Stimulated activated CD4-positive, alpha-beta T cell treated with anti-CD3 and anti-CD28 coated beads, Interleukin-15, amount 100 ng/mL, for 48 hours (primary cell): ENCODE measurements around the gene PCLO.

ENCODE experiments used
- DNase-seq, 2 donors: peaks; one replicate each; pipeline ENCODE4 v3.0.0-alpha.2; 2020; ENCODE audit warnings: low read depth in 2 of 2

Gene PCLO

DNA sequence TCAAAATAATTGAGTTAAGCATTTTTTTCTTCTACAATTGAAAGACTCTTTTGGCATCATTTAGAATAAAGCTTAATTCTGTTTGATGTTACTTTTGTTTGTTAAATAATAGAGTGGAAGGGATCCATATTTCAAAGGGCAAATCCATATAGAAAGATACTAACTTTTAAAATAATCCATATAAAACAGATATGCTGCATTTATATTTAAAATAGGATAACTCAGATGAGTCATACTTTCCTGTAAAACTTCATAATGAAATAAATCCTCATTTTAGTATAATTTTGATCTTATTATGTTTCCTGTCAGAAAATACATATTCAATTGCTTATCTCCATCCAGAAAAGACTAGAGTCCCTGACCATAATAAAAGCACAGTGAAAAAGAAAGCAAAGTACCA lies 323.6 kb downstream of the PCLO start:
- no peak for DNase-seq

- DNase-seq: no peak
Measured at GRCh38 chr7:82838314-82838713, 324.4 kb downstream of the PCLO start.

DNA sequence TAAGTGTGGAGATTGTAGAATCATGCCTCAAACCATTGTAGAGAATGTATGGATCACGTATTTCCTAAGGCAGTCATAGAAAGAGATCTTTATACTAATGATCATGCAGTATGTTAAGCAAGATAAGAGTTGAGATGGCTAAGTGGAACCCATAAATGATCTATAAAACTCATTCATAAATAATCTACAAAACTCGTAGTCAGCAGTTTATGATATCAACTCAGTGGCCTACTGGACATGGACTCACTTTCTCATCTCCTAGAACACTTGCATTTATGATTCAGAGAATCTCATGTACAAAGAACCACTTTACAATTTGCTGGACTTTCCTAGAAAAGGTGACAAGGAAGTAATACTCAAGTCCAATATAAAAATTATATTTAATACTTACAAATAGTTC lies 339.6 kb downstream of the PCLO start:
- no peak for DNase-seq

GRCh38 chr7:82821037-82821436 lies 341.6 kb downstream of the PCLO start:
- no peak for DNase-seq

DNA sequence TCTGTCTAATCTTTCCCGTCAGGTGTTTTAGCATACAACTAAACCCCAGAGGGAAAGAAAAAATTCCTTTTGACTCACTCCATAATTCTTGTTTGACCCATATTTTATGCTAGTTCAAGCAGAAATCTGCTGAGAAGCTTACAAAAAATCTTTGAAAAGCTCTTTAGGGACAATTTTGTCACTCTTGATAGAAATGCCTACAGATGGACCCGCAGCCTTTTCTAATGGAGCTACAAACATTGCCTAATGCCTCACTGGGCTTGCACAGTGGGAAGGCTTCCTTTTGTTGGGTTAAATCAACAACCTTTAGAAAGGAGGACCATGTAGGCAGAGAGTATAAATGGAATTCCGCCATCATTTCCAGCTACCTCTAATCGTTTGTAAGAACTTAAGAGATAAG lies 344.5 kb downstream of the PCLO start:
- DNase-seq: no peak

GRCh38 chr7:82816272-82816671 lies 346.4 kb downstream of the PCLO start:
- no peak for DNase-seq

GRCh38 chr7:82810558-82811259 lies 352.0 kb downstream of the PCLO start:
- DNase-seq: no peak

DNA sequence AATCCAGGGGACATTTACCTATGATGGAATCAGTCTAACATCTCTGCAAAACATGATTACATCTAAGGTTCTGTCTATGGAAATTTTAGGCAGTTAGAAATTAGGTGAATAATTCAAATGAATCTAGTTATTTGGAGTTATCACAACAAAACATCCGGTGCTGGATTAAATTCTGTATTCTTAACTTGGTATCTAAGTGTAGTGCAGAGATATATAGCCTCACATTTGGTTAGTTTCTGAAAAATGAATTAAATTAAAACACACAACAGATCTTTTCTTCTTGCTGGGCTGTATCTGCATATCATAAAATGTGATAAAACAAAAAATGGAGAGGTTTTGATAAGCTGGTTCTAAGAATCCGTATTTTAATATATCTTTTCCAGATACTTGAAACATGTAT lies 354.1 kb downstream of the PCLO start:
- no peak for DNase-seq

DNA sequence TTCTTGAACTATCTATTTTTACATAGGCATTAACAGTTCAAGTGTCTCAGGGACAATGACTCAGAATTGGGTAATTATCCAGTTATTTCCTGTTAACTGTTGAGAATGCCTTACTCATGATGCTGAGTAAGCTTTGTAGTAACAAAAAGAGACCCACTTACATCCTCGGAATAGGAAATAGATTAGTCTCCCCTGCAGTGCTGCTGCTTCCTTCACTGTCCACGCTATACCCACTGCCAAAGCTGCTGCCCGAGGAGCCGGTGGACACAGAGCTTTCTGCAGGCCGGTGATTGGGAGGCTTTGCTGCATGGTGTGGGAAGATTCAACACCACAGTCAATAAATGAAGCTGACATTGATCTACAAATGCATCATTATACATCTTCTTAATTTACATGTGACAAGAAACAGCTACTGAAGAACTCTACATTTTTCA lies 357.1 kb downstream of the PCLO start:
- no peak for DNase-seq

DNA sequence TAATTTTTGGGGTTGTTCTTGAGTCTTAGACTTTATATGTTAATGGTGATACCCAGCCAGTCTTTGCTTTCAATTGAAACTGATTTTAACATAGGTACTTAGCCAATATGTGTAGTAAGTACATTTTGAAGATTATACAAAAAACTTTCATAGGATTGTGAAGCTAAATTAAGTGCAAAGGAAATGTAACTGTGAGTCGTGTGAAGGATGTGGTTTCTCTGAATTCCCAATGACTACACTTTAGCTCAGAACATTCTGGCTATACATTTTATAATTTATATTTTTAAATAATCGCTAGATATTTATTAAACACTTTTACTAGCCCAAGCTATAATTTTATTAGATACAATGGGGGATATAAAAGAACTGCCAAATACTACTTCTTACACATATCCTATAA lies 359.3 kb downstream of the PCLO start:
- no peak for DNase-seq

DNA sequence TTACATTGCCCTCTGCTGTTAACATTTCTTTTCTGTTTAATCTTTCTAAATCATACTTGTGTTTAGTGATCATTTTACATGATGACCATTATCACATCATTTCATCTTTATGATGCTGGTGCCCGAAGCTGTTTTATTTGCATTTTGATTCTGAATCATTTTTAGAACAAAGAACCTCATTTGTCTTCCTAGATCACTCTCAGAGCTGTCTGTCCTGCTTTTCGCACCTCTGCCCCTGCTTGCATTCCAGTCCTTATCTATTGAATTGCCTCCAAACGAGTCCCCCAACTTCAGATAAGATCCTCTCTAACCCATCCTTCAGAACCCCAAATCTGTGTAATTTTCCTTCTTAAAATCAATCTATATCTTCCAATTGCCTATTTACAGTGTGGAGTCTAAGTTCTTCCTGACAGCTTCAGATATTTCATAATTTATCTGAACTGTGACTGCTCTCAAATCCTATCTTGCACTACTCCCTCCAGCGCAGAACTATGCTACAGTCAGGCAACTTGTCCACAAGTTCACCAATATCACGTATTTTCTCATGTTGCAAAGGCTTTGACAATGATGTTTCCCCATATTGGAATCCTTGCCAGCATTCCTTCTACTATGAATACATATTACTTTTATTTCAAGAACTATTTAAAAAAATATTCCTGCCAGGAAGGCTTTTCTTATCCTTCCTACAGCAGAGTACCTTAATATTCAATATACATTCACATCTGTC lies 372.6 kb downstream of the PCLO start:
- DNase-seq: no peak

- no peak for DNase-seq
Measured at GRCh38 chr7:82778021-82778420, 384.7 kb downstream of the PCLO start.

- no peak for DNase-seq
Measured at GRCh38 chr7:82762880-82763279, 399.8 kb downstream of the PCLO start.

- DNase-seq: no peak
Measured at GRCh38 chr7:82760831-82761230, 401.9 kb downstream of the PCLO start.

- no peak for DNase-seq
Measured at GRCh38 chr7:82760074-82760473, 402.6 kb downstream of the PCLO start.

- no peak for DNase-seq
Measured at GRCh38 chr7:82755705-82756551, 406.8 kb downstream of the PCLO start.

- DNase-seq: no peak
Measured at GRCh38 chr7:82750007-82750406, 412.7 kb downstream of the PCLO start.

DNA sequence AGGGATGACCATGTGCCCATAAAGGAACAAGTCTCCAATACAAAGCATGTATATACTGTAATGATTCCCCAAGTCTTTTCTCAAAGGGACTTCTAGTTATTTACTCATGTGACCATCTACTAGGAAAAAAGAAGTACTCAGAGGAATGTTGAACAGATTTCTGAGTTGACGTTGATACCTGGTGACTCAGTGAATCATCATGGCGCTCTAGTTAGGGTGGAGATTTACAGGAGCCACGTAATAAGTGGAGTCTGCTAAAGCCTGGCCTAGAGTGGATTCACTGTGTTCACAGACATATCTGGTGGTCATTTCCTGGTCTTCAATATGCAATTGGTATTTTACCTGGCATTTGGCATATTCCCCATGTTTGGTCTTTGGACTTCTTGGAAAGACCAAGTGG lies 416.9 kb downstream of the PCLO start:
- no peak for DNase-seq

- DNase-seq: no peak
Measured at GRCh38 chr7:82745117-82745516, 417.6 kb downstream of the PCLO start.

DNA sequence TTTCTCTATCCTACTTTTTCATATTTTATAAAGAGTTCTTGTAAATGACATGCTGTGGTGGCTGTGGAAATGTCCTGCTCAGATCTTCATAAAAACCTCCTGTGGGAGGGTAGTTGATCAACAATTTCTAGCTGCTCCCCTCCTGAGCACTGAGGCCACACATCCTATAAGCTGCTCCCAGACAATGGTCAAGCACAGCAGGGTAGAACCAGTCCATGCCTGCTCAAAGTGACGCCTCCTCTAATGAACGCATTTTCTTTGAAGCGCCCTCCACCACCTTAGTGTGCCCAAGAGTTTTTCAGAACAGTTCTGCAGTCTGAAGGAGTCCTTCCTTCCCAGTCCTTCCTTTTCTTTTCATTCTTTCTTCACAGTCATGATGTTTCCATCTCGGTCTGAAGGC lies 420.5 kb downstream of the PCLO start:
- no peak for DNase-seq

DNA sequence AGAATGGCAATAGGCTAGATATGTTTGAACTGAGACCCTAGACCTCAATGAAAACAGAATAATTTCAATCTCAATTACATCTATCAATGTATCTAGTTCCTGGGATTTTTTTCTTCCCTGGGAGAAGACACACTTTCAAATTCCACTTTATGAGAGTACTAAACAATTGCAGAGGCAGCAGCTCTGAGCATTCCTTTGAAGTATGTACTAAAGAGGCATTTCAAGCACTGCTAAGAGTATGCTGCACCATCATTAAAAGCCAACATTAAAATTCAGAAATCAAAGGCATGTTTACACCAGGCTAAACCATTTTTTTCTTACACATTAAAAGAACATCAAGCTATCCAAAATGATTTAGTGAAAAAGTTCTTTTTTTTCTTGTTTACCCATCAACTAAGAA lies 421.2 kb downstream of the PCLO start:
- DNase-seq: no peak

DNA sequence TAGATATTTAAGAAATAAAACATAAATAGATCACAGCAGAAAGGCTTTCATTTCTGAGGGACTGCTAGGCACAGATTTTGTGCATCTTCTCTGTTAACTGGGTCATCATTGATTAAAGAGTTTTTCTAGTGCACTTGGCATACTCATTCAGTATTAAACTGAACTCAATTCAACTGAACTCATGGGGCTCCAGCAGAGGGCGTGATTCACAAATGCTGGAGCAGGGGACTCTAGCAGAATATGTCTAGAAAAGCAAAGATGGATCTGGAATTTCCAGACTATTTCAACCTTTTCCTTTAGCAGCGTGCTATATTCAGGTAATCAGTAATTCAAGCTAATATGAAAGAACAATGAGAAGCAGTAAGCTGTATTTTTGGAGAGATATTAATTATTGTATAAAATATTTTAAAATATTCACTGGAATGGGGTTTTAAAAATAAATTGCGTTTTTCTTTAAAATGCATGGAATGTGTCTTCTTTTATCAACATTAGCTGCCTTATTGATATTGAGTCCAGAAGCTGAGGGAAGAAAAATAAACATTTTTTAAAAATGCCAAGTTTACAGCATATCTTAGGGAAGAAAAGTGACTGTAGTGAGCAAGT lies 422.3 kb downstream of the PCLO start:
- DNase-seq: no peak
